NCI-H1105 treated with DMSO at 0.1 percent for 48 hours (cell line): Measurements from ENCODE around the gene ATF2.
"Not testable (repeated sequence)": the region's sequence is repeated elsewhere in the genome, so short reads cannot be mapped to it uniquely, and the experiment has no call there.

Source experiments
- DNase-seq: peaks from one replicate; lab custom pipeline; 2025; lab: John Stamatoyannopoulos, UW

The ATF2 gene

DNA sequence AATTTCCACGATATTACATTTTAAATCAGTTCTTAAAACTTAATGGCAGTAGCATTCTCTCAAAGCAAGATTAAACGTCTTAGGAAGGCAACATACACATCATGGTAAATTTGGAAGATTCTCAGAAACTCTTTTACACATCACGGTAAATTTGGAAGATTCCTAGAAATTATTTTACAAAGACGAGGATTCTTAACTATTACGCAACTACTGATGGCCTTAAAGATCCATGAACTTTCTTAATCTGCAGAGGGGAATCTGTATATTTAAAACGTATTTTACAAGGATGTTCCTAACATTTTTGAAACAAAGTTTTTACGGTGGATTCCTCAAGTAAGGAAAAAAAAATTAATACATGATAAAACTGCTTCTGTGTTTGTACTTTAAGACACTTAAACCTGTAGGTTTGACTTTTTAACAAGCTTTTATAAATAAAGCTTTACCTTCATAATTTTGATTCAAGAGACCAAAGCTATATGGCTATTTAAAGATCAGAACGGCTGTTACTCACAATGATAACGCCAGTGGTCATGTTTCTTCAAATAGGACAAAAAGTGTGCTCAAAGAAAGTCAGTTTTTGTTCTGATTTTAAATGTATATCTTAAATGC is 1.7 kb downstream of the ATF2 start:
- DNase-seq: no peak

DNA sequence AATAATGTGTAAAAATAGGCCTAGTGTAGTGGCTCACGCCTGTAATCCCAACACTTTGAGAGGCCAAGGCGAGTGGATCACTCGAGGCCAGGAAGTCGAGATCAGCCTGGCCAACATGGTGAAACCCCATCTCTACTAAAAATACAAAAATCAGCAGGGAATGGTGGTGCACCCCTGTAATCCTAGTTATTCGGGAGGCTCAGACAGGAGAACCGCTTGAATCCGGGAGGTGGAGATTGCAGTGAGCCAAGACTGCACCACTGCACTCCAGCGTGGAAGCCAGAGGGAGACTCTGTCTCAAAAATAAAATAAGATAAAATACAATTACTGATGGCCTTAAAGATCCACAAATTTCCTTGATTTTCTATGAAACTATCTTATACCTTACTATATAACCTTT is 3.8 kb downstream of the ATF2 start:
- no peak for DNase-seq

- DNase-seq: no peak
Observed at GRCh38 chr2:175158894-175159293, 9.1 kb downstream of the ATF2 start.

DNA sequence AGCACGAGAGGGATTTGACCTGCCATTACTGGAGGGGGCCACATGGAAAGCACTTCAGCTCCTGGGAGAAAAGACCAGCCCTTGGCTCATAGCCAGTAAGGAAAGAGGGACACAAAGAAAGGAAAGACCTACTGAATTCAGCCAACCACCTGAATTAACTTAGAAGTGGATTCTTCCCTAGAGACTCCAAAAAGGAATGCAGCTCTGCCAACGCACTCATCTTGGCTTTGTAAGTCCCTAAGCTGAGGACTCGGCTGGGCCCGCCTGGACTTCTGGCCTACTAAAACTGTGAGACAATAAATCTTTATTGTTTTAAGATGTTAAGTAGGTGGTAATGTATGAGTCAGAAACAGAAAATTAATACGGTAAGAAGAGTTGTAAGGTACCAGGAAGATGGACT is 11.5 kb downstream of the ATF2 start:
- no peak for DNase-seq

GRCh38 chr2:175154661-175155082 is 13.3 kb downstream of the ATF2 start:
- DNase-seq: no peak

- DNase-seq: no peak
Observed at GRCh38 chr2:175152242-175152641, 15.8 kb downstream of the ATF2 start.

DNA sequence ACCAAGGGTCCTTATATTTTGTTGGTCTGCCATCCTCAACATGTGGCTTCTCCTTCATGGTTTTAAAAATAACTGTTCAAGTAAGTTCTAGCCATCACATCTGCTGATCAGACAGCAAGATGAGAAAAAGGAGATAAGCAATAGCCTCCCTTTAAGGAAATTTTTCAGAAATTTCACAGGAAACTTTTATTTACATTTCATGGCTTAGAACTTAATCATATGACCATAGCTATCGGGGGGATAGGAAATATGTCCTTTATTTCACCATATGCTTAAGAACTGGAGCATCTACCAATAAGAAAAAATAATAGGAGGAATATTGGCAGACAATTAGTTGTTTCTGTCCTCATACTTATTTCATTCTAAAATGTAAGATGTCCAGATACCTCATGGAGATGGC is 16.2 kb downstream of the ATF2 start:
- DNase-seq: no peak

GRCh38 chr2:175147186-175147585 is 20.8 kb downstream of the ATF2 start:
- no peak for DNase-seq

DNA sequence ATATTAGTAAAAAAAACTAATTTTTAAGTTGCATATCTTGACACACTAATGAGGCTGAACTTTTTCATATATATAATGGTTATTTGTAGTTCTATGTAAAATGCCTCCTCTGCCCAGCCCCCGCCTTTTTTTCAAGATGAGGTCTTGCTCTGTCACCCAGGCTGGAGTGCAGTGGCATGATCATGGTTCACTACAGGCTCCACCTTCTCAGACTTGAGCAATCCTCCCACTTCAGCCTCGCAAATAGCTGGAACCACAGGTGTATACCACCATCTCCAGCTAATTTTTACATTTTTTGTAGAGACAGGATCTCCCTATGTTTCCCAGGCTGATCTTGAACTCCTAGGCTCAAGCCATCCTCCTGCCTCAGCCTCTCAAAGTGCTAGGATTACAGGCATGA is 24.3 kb downstream of the ATF2 start:
- no peak for DNase-seq

GRCh38 chr2:175143191-175143590 is 24.8 kb downstream of the ATF2 start:
- DNase-seq: no peak

DNA sequence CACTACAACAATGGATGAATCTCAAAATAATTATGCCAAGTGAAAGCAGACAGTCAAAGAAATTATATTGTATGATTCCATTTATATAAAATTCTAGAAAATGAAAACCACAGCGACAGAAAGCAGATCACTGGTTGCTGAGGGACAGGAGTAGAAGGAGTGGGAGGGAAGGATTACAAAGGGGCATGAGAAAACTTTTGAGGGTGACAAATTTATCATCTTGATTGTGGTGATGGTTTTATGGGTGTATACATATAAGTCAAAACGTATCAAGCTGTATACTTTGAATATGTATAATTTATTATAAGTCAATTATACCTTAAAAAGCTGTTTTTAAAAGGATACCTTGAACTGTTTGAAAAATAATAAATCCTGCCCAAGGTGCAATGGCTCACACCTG is 27.7 kb downstream of the ATF2 start:
- no peak for DNase-seq

DNA sequence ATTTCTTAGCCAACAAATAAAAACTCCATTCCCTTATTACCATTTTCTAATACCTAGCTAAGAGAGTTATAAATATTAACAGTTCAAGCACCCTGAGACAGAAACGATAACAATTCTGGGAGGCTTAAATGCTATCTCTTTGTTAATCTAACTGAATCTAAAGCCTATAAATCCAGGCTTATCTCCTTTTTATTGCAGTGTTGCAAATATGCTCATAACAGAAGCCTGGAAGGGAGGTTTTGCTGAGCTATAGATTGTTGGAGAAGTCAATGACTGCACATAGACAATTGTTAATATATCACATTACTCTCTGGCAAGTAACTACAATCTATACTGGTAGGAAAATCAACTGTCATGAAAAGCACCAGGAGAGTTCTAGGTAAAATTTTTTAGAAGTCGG is 30.2 kb downstream of the ATF2 start:
- DNase-seq: no peak

DNA sequence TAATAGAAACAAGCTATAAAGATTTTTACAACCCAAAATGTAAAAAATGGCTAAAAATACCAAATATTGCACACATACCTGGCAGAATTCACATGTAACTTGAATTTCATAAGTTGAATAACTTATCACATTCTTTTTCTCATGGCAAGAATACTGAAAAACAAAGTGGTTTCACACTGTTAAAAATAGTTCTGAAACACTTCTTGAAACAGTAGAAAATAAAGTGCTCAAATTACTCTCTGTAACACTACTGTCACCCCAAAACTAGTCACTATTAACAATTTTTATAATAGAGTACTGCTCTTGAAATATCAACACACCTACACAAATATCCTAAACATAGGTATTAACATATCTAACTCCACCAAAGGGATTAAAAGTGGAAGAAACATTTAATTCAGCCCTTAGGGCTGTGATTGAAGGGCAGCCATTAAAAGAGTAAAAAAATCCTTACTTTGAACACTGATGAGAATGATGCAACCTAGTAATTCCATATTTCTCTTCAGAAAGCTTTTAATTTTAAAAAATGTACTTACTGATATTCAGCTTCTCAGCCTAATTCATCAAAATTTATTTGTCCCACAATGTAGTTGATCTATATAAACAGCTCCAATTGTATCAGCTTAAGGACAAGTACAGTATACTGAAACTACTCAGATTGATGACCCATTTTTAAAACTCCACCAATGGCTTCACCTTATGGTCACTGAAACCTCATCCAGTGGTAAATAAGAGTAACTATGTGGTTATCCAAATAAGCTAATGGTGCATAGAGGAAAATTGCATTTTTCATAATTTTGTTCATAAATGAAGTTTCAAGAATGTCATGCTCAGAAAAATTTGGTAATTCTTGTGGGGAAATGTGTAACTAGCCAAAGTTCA is 31.4 kb downstream of the ATF2 start:
- no peak for DNase-seq

- no peak for DNase-seq
Observed at GRCh38 chr2:175135862-175136261, 32.1 kb downstream of the ATF2 start.

- no peak for DNase-seq
Observed at GRCh38 chr2:175135177-175135576, 32.8 kb downstream of the ATF2 start.

- no peak for DNase-seq
Observed at GRCh38 chr2:175131252-175131651, 36.8 kb downstream of the ATF2 start.

- DNase-seq: no peak
Observed at GRCh38 chr2:175126661-175127060, 41.3 kb downstream of the ATF2 start.

DNA sequence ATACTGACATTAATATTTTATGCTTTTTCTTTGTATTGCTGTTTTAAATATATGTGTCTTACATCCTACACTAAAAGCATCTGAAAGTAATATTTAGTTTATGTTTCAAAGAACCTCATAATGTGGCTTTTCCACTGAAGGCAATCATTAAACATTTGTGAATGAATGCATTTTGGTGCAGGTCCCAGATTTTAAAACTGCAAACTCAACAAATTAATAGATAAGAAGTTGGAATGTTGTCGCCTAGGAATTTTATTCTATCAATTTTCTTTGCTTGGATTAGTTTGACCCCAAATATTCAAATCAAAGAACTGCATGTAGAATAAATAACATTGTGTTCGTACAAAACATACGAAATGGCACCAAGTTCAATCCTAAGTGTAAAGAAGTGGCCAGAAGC is 44.7 kb downstream of the ATF2 start:
- DNase-seq: no peak

- DNase-seq: peak; percentile 32
Observed at GRCh38 chr2:175111200-175111657, 56.8 kb downstream of the ATF2 start.

DNA sequence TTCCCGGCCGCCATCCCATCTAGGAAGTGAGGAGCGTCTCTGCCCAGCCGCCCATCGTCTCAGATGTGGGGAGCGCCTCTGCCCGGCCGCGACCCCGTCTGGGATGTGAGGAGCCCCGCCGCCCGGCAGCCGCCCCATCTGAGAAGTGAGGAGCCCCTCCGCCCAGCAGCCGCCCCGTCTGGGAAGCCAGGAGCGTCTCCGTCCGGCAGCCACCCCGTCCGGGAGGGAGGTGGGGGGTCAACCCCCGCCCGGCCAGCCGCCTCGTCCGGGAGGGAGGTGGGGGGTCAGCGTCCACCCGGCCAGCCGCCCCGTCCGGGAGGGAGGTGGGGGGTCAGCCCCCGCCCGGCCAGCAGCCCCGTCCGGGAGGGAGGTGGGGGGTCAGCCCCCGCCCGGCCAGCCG is 59.9 kb downstream of the ATF2 start:
- DNase-seq: not testable (repeated sequence)

GRCh38 chr2:175107146-175107545 is 60.9 kb downstream of the ATF2 start:
- no peak for DNase-seq

DNA sequence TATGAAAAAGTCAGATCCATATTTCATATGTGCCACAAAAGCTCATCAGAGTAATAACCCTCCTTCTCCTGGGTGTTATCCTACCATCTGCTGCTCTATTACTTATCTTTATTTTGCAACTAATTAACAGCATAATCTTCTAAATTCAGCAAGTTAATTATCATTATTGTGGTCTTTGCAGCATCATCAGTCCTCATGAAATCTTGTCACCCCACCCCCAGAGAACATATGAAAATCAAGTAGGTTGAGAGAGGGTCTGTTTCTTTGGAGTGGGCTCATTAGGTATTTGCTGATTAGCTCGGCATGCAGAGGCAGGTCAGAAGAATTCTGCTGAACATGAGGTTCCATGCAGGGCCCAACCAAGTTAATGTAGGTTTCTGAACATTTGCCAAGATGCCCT is 64.8 kb downstream of the ATF2 start:
- peak; percentile 80 for DNase-seq

- no peak for DNase-seq
Observed at GRCh38 chr2:175101514-175101913, 66.5 kb downstream of the ATF2 start.

GRCh38 chr2:175097297-175097696 is 70.7 kb downstream of the ATF2 start:
- no peak for DNase-seq
